GM15510 (cell line): Measurements from ENCODE around the gene AGER.

Experiments used
- POLR2A ChIP-seq: IDR thresholded peaks from 3 replicates; pipeline ENCODE4 v1.6.1; 2011; ENCODE audit warnings: borderline replicate concordance; ENCODE audit not compliant: insufficient read length; ENCODE audit errors: extremely low read depth

AGER gene

DNA sequence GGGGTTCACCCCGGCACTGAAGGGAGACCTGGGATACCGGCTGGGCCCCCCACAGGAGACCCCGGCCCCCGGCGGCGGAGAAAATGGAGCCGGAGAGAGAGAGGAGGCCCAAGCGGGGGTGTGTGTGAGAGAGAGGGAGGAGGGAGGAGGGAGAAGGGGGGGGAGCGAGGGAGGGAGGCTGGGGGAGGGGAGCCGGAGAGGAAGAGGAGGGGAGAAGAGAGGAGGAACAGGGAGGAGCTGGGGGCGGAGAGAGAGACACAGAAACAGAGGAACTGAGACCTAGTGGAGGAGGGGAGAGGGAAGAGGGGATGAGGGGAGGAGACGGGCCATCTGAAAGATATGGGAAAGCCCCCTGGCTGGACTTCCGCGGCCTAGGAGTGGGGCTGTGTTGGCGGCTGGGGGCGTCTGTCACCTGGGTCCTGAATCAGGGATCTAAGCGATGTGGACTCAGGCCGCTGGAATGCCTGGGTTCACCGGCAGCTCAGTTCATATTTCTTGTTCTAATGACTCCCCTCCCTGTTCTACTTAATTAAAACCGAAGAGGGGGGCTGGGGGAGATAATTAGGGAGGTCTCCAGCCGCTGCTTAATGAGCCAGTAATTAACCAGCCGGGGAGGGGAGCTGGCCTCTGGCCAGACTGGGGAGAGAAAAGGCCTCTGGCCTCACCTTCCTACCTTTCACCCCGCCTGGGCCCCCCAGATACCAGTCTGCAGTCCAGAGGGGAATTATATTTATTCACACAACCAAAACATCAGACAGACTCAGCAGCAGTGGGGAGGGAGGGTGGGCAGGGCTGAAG lies 6.2 kb upstream of the AGER start, which contains the start of gene PBX2:
TSS of gene PBX2 (minus strand) at position 149 of the 798 bp plus-strand sequence. CDS start 287 bp downstream, outside the sequence.
- peak; percentile 68 for TF ChIP-seq POLR2A

DNA sequence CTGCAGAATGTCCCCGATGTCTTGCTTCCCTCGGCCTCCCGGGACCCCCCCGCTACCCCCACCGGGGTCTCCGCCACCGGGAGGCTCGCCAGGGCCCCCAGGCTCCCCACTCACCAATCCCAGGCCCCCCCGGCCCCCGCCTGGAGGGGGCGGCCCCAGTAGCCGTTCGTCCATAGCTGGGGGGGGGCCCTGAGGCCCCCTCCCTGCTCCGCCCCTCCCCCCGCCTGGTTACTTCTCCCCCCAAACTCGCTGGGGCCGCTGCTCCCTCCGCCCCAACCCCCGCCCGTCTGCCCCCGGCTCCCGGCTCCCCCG lies 5.6 kb upstream of the AGER start:
- TF ChIP-seq POLR2A, result no peak

GRCh38 chr6:32189069-32189741 lies 5.2 kb upstream of the AGER start:
- TF ChIP-seq POLR2A, result no peak

- no peak for TF ChIP-seq POLR2A
These were observed 4.5 kb upstream of the AGER start for GRCh38 chr6:32188381-32189068.

DNA sequence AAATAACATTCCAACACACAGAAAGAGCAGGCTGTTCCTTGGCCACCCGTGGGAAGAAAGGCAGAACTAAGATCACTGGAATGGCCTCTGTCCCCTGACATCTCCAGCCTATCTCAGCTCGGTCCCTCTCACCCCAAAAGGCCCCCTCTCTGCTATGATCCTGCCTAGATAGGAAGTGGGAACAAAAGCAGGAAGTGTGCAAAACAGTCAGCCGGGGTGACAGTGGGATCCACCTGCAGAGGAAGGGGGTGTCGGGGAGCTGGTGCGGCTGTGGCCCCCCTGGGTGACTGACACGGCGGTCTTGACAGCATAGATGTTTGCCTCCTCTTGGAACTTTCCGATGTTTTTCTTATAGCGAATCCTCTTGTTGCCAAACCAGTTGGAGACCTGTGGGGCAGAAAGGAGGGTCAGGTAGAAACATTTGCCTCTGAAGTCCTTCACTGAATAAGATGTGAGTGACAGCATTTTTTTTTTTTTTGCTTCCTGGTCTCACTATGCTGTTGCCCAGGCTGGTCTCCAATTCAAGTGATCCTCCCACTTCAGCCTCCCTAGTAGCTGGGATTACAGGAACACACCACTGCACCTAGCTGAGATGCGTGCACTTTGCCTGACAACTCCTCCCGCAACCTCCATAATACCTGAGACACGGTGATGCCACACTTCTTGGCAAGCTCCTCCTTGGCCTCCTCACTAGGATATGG lies 3.1 kb upstream of the AGER start:
- TF ChIP-seq POLR2A, result no peak

GRCh38 chr6:32183483-32184083 lies 470 bp downstream of the AGER start:
- TF ChIP-seq POLR2A, result no peak

- no peak for TF ChIP-seq POLR2A
These were observed 1.0 kb downstream of the AGER start for GRCh38 chr6:32183030-32183429.

- TF ChIP-seq POLR2A, result no peak
These were observed 1.5 kb downstream of the AGER start for GRCh38 chr6:32182555-32182981.

GRCh38 chr6:32181915-32182529 lies 2.0 kb downstream of the AGER start:
- no peak for TF ChIP-seq POLR2A

DNA sequence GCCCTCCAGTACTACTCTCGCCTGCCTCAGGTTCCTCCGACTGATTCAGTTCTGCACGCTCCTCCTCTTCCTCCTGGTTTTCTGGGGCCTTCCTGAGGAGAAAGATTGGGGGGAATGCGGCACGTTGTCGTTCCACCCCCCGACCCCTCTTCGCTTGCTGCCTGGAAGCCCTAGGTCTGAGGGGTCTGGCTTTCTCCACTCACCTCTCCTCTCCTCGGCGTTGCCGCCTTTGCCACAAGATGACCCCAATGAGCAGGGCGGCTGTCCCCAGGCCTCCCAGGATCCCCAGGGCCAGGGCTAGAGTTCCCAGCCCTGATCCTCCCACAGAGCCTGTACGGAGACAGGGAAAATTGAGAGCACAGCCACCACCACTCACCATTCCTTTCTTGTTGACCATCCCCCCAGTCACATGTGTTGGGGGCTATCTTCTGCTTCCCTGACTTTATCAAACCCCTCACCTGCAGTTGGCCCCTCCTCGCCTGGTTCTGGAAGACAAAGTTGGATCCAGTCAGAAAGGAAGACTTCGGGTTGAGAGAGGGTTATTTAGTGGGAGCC lies 2.8 kb downstream of the AGER start:
- TF ChIP-seq POLR2A, result no peak

DNA sequence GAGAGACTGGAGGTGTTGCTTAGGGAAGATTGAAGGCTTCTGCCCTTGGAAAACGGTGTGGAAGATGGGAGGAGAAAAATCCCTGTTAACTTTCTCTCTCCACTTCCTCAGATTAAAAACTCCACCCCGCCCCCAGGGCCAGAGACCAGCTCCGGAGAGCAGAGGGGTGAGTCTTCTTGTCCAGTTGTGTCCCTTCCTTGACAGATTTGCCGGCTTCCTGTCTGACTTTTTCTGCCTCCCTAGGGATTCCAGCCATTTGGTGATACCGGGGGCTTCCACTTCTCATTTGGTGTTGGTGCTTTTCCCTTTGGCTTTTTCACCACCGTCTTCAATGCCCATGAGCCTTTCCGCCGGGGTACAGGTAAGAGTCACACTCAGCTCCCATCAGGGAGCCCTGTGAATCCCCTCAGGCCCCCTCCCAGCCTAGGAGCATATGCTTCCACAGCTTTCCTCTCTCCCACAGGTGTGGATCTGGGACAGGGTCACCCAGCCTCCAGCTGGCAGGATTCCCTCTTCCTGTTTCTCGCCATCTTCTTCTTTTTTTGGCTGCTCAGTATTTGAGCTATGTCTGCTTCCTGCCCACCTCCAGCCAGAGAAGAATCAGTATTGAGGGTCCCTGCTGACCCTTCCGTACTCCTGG lies 4.2 kb downstream of the AGER start:
- TF ChIP-seq POLR2A, result no peak

- TF ChIP-seq POLR2A, result peak; percentile 2
These were observed 5.3 kb downstream of the AGER start for GRCh38 chr6:32178547-32179440.

- peak; percentile 49 for TF ChIP-seq POLR2A
These were observed 6.1 kb downstream of the AGER start, which contains the start of gene RNF5 for GRCh38 chr6:32177788-32178546. RNF5 (plus strand) TSS chr6:32178405; CDS start chr6:32178512, 107 bp downstream.
